GM12864 (cell line): ENCODE data around the gene DCAF7.

Experiments
- DNase-seq: peaks from one replicate; pipeline ENCODE4 v3.0.0-alpha.2; 2011; ENCODE audit warnings: low read depth
- H3K4me3 ChIP-seq: 2 replicates; pipeline ENCODE4 v1.5.1; 2011; ENCODE audit warnings: mild to moderate bottlenecking, low read depth, low read length, control low read depth
- TF ChIP-seq, protein P1 (sequence below): IDR thresholded peaks from 2 replicates; pipeline ENCODE4 v1.5.1; 2011; ENCODE audit warnings: low read depth, mild to moderate bottlenecking, moderate library complexity, low read length, control low read depth, inconsistent platforms; ENCODE audit errors: missing control alignments

The DCAF7 gene

DNA sequence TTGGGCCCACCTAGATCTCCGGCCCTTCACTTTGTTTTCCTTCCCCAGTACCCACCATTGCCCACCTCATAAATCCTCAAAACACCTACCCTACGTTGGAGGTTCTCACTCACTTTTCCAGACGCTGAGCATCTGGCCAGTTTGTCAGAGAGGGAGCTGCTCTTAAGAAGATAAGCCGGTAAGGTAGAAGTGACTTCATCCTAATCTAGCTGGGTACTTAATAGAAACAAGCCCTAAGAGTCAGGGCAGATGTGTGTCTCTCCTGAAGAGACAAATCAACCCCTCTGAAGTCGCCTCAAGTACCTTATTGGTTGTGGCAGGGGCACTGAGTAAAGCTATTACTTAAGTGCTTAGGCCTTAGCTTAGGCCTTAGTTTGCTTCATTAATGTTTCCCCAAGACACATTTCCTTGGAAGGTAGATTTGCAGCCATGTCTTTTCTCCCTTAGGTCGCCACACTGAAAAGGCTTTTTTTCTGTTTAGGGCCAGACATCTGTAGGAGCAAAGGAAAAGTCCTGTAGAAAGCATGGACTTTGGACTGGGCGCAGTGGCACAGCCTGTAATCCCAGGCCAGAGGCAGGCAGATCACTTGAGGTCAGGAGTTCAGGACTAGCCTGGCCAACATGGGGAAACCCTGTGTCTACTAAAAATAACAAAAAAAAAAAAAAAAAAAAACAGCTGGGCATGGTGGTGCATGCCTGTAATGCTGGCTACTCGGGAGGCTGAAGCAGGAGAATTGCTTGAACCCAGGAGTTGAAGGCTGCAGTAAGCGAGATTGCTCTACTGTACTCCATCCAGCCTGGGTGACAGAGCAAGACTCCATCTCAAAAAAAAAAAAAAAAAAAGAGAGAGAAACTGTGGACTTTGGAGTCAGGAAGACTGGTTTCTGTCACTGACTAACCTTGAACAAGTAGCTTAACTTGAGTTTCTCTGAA lies 51.4 kb downstream of the DCAF7 start:
- TF ChIP-seq, protein P1, sequence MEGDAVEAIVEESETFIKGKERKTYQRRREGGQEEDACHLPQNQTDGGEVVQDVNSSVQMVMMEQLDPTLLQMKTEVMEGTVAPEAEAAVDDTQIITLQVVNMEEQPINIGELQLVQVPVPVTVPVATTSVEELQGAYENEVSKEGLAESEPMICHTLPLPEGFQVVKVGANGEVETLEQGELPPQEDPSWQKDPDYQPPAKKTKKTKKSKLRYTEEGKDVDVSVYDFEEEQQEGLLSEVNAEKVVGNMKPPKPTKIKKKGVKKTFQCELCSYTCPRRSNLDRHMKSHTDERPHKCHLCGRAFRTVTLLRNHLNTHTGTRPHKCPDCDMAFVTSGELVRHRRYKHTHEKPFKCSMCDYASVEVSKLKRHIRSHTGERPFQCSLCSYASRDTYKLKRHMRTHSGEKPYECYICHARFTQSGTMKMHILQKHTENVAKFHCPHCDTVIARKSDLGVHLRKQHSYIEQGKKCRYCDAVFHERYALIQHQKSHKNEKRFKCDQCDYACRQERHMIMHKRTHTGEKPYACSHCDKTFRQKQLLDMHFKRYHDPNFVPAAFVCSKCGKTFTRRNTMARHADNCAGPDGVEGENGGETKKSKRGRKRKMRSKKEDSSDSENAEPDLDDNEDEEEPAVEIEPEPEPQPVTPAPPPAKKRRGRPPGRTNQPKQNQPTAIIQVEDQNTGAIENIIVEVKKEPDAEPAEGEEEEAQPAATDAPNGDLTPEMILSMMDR = no peak
- DNase-seq = no peak

GRCh38 chr17:63609816-63610573 lies 59.7 kb downstream of the DCAF7 start:
- TF ChIP-seq, protein P1 = no peak
- H3K4me3 ChIP-seq = no peak overlapping the region
- no peak for DNase-seq

More for the DNA sequence above, 51.4 kb downstream of the DCAF7 start:
- H3K4me3 ChIP-seq = peak overlapping the region; percentile 97

GRCh38 chr17:63610854-63611253 lies 60.6 kb downstream of the DCAF7 start:
- no peak for DNase-seq
- H3K4me3 ChIP-seq = no peak overlapping the region
- TF ChIP-seq, protein P1 = no peak

- TF ChIP-seq, protein P1 = no peak
These were observed 61.1 kb downstream of the DCAF7 start for GRCh38 chr17:63611354-63611753.

GRCh38 chr17:63613663-63614062 lies 63.4 kb downstream of the DCAF7 start:
- no peak for DNase-seq

More at GRCh38 chr17:63611354-63611753, 61.1 kb downstream of the DCAF7 start:
- no peak for DNase-seq
- no peak overlapping the region for H3K4me3 ChIP-seq

GRCh38 chr17:63621229-63621683 lies 71.0 kb downstream of the DCAF7 start:
- no peak for DNase-seq
- TF ChIP-seq, protein P1 = no peak
- peak overlapping the region; percentile 85 for H3K4me3 ChIP-seq

More at GRCh38 chr17:63613663-63614062, 63.4 kb downstream of the DCAF7 start:
- TF ChIP-seq, protein P1 = no peak
- H3K4me3 ChIP-seq = no peak overlapping the region
